NCI-H1417 (cell line): Measurements from ENCODE around the gene SLC25A21.

Experiments
- DNase-seq, 3 experiments: peaks; one replicate each; lab custom pipeline; 2025; lab: John Stamatoyannopoulos, UW

SLC25A21 gene

GRCh38 chr14:37045340-37046061 is 126.9 kb downstream of the SLC25A21 start:
- DNase-seq = no peak

- no peak for DNase-seq
Observed at GRCh38 chr14:37037636-37038387, 134.6 kb downstream of the SLC25A21 start.

DNA sequence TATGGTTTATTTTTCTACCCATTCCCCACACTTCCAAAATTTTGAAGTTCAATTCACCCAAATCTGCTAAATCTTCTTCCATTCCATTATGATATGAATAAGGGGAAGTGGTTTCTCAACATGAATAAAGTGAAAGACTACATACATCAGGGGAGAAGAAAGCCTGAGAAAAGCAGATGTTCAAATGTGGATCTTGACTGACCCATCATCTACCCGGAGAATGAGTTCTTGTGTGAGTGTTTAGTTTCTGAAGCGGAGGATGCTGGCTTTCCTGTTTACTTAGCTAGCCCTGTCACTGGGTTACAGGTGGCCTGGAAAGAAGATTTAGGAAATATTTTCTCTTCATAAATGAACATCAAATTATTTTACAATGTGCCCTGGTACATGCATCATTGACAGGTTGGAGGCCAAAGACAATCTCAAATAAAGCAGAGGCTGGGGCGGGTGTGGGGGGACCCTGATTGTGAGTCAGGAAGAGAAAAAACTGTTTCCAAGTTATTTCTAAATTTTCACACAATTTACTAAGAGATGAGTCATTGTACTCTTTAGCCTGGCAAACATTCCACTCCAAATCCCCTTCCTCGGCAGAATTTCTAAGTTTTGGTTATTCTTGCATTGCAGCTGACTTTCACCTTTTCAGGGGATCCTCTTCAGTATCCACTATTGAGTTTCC is 135.6 kb downstream of the SLC25A21 start:
- no peak for DNase-seq

GRCh38 chr14:37035401-37035800 is 137.0 kb downstream of the SLC25A21 start:
- no peak for DNase-seq

DNA sequence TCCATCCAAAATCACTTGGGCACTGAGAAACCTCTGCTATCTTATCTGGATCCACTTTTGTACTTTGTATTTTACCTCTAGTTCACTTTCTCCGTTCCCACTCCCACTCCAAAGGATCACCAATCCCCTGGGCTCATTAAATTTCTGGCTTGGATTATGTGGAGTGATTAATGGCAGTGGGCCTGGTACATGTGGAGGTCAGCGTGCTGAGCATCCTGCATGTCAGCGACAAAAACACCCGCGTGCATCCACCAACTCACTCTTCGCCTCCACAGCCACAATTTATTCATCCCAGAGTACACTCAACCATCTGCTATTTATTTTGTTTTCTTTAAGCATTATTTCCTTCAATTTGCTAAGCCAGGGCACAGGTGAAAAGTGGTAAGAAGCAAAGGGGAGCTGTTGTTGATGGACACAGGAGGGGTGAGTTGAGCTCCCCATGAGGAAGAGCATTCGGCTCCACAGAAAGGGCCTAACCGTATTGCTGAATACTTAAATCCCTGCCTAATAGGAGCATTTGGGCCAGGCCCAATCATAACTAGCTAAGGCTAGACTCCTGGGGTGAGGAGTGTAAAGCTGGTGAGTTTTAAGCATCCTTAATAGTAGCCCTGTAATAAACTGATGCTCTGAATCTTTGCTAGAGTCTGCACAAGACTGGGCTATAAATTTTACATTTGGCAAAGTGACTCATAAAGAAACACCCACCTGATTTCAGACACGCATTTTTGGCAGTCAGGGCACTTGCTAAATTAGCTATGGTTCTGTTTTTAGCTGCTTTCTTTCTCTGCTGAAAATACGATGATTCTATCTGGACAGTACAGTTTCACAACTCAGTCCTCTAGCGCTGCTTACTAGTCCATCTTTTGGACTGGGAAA is 137.8 kb downstream of the SLC25A21 start:
- DNase-seq = peak in 1 of 3 experiments; percentile 33

GRCh38 chr14:37032863-37033262 is 139.5 kb downstream of the SLC25A21 start:
- DNase-seq = no peak

- DNase-seq = no peak
Observed at GRCh38 chr14:37027188-37027824, 145.1 kb downstream of the SLC25A21 start.

DNA sequence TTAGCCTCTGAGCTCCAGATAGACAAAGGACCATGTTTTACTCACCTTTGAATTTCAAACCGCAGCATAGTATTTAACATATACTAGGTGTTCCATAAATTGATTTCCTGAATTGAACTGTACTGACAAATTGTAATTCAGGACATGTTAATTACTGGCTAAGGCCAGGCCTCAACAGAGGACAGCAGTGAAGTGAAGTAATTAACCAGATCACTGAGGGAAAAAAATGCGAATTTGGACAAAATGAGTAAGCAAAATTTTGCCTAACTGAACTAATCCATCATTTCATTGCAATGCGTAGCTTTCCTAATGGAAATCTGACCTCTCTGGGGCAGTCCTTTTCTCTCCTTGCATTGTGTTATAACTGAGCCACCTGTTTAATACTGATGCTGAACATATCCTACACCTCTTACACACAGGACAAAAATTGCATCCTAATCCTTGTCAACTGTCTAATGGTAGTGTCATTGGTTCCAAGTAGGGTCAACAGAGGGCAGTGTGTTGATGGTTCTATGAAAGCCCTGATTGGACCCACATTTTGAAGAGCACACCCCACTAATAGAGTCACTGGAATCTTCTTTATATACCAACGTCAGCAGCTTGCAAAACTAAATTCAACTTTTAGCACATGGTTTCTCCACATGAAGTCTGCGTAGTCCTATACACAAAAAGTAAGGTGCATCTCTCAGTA is 148.4 kb downstream of the SLC25A21 start:
- DNase-seq = no peak

DNA sequence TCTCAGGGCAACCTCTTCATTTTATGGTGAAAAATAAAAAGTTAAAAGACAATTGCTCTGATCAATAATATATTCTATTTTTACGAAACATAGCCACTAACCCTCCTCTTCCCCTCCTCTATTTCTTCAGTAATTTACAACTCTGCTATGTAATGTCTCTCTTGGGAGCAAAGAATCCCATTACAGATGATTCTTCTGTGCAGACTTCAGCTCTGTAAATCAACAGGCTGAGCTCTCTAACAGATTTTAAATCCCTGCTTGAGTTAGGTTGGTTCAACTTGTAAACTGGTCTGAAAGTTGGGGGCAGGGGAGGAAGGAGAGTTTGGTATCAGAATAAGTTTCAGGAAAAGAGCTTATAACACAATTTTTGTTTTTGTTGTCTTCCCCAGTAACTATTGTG is 151.0 kb downstream of the SLC25A21 start:
- DNase-seq = peak in 1 of 3 experiments; percentile 22

DNA sequence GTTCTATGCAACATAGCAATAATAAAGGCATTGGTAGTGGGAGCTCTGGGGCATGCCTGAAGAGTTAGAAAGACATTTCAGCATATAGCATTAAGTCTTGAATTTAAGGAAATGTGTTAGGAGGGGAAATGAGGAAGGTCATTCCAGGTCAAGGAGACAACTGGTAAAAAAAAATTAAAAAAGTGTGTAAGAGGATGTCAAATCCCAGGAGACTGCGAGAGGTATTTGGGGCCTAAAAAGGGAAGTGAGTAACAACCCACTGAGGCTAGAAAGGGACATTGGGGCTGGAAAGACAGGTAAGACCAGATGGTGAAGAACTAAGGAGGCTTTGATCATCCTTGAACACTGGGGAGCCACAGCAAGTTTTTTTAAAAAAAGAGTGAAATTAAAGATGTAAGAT is 152.9 kb downstream of the SLC25A21 start:
- no peak for DNase-seq

GRCh38 chr14:37018571-37019240 is 153.7 kb downstream of the SLC25A21 start:
- no peak for DNase-seq

DNA sequence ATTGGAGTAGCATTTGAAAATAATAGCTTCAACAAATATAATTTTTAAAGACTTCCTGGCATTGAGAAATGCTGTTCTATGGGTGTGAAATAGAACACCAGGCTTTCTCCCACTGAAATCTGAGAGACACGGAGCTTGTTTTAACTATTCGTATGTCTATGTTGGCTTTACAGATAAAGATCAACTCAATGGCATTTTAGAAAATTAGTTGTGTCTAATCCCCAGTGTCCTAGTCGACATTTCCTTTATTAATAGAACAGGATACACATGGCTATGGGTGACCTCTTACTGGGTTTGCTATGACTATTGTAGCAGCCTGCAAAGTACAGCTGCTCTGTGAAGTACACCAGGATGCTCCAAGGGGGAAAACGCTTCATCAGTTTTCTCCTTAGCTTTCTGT is 159.3 kb downstream of the SLC25A21 start:
- DNase-seq = no peak

DNA sequence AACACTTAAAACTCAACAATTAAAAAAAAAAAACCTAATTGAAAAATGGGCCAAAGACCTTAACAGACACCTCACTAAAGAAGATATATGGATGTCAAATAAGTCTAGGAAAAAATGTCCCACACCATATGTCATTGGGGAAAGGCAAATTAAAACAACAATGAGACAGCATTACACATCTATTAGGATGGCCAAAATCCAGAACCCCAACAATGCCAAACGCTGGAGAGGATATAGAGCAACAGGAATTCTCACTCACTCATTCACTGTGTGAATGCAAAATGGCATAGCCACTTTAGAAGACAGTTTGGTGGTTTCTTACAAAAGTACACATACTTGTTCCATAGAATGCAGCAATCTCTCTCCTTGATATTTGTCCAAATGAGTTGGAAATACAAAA is 173.7 kb downstream of the SLC25A21 start:
- DNase-seq = no peak

GRCh38 chr14:36997843-36998242 is 174.6 kb downstream of the SLC25A21 start:
- DNase-seq = no peak

DNA sequence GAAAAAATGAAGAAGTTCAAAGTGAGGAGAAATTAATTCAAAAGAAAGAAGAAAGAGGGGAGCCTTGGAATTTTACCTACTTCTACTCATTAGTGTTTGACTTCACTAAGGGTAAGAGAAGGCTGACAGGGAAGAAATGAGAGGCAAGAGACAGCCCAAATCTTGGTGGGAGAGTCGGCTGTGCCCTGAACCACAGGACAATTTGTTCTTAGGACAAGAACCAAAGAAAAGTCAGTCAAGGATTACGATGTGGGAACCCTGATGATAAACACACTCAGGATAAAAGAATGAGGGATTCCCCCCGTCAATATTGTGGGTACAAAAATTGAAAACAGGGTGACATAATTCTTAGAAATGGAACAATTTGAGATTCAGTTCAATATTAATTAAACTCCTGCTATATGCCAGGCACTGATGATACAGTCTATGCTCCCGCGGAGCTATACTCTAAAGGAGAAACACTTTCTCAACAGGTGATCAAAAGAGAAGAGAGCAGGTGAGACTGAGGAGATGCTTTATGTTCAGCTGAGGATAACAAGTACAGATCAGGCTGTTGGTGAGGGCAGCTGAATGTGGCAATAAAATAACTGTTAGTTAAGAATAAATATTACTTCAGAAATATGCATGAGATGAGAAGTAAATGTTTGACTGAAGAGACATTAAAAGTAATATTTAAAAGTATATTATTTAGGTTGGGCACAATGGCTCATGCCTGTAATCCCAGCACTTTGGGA is 175.4 kb downstream of the SLC25A21 start:
- peak in 2 of 3 experiments; percentile 4 to 51 for DNase-seq

- DNase-seq = no peak
Observed at GRCh38 chr14:36996133-36996856, 176.1 kb downstream of the SLC25A21 start.

- DNase-seq = no peak
Observed at GRCh38 chr14:36989806-36990205, 182.6 kb downstream of the SLC25A21 start.

- no peak for DNase-seq
Observed at GRCh38 chr14:36988989-36989388, 183.4 kb downstream of the SLC25A21 start.

DNA sequence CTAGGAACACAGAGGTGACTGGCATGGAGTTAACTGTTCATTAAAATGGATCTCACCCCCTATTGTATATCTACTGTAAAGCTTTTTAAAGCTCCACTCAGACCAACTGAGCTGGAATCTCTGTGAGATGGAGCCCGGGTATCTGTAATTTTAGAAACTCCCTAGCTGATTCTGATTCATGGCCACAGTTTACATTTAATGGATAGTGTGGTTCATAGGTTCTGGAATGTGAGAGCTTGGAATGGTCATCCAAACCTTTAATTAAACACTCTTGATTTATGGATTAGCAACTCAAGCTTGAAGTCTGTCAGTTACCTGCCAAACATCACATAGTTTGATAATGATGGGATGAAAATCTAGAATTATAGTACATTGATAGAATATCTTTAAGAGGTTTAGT is 183.8 kb downstream of the SLC25A21 start:
- DNase-seq = no peak
